Measurements from ENCODE around the gene XRCC1. TPM values are rescaled to one million over a fixed set of nuclear protein-coding genes. Genes with fewer than 3 reads are reported as not detected.

XRCC1 gene
- total and polyA plus RNA-seq, 2 of the 8 experiments (the other 6 are each of a cell fraction or from before 2014, with no cell fraction given), result 42.5 to 44.4 TPM

- Histone ChIP-seq H3K79me2 (ENCODE audit: control insufficient read depth in 1 of 2, insufficient read depth in 2 of 2, low read length in 2 of 2) (no peaks in the 10 kb centered on the region), H3K79me1 (ENCODE audit: low read depth, low read length) (no peaks in the 10 kb centered on the region; the same call in 1 of the 2 replicates), H4K91ac (replicated peaks; ENCODE audit: insufficient read length, low read length) (no peak overlapping the region), H3K27ac (ENCODE audit: low read depth, low read length) (no peak overlapping the region), H4K5ac (ENCODE audit: insufficient read length, low read depth, low read length) (no peak overlapping the region), H3K9ac (replicated peaks in 1 of 4; ENCODE audit: extremely low read depth in 1 of 4, low read depth in 3 of 4, low read length in 3 of 4) (no peak overlapping the region), H3K27me3 (replicated peaks in 1 of 4; ENCODE audit: control insufficient read depth in 3 of 4, extremely low read depth in 1 of 4, insufficient read depth in 3 of 4, low read length in 3 of 4) (no peaks in the 10 kb centered on the region), H3K36me3 (ENCODE audit: control insufficient read depth in 2 of 4, insufficient read depth in 4 of 4, low read length in 3 of 4) (peaks cover 0 to 8% (median 0%) of the 10 kb centered on the region in 4 experiments; a peak in 2 of 8 replicates), H2AFZ (ENCODE audit: low read length) (no peak overlapping the region), H3K4ac (replicated peaks; ENCODE audit: insufficient read length, low read depth, low read length) (no peak overlapping the region), H2BK120ac (replicated peaks; ENCODE audit: low read depth, low read length) (no peak overlapping the region), H3K14ac (ENCODE audit: insufficient read length) (no peak overlapping the region), H3K4me3 (ENCODE audit: extremely low read depth in 1 of 4, insufficient read depth in 2 of 4, low read depth in 3 of 4, low read length in 4 of 4) (no peak overlapping the region), H3K23ac (ENCODE audit: insufficient read length) (no peak overlapping the region), H2BK15ac (ENCODE audit: low read length) (no peak overlapping the region), H3K23me2 (ENCODE audit: low read depth, low read length) (no peaks in the 10 kb centered on the region), H2BK12ac (ENCODE audit: low read depth, low read length) (no peak overlapping the region), H3K18ac (ENCODE audit: extremely low read depth, low read length) (no peak overlapping the region), H3K4me2 (ENCODE audit: insufficient read depth in 1 of 2, low read depth in 2 of 2, low read length in 2 of 2) (no peak overlapping the region), H3K9me3 (ENCODE audit: insufficient read depth in 2 of 2, low read depth in 1 of 2, low read length in 1 of 2) (no peaks in the 10 kb centered on the region), H2BK5ac (ENCODE audit: low read depth, low read length) (no peak overlapping the region), H4K20me1 (replicated peaks in 1 of 2; ENCODE audit: control insufficient read depth in 1 of 2, insufficient read depth in 2 of 2, low read length in 2 of 2) (peaks cover 0 to 8% of the 10 kb centered on the region in 2 experiments), H2BK20ac (ENCODE audit: low read length) (no peak overlapping the region), H3K56ac (replicated peaks; ENCODE audit: insufficient read length, low read depth, low read length) (no peak overlapping the region), H2AK5ac (ENCODE audit: low read depth, low read length) (no peak overlapping the region), H4K8ac (ENCODE audit: extremely low read depth, insufficient read depth, low read length) (no peak overlapping the region), H3K4me1 (replicated peaks in 1 of 4; ENCODE audit: control insufficient read depth in 3 of 4, insufficient read depth in 4 of 4, low read length in 3 of 4) (no peaks in the 10 kb centered on the region)
- DNase-seq (ENCODE audit: low read depth in 1 of 2, low spot score in 2 of 2) (no peak), FAIRE-seq (no peak)
- ChIA-PET CTCF (ENCODE audit: partially characterized antibody) (interaction anchor here (2.9 to 9.3 kb wide), 2 partner anchors 8 to 31 kb away, joined by 16 to 82 read pairs; no protein-coding TSS in a partner anchor), POLR2A (ENCODE audit: partially characterized antibody) (no interaction called here)
- 95% methylated on average over 14 of the region's 14 CpGs; no CpG with 5 or more reads in 1 of the 2 experiments for WGBS, 2 experiments (ENCODE audit: extremely low coverage in 1 of 2, insufficient coverage in 1 of 2, insufficient read length in 1 of 2, insufficient replicate concordance in 2 of 2, low coverage in 1 of 2, low lambda C conversion rate in 2 of 2, missing lambda C conversion rate in 1 of 2)
- TF ChIP-seq SIRT6 (IDR thresholded peaks at IDR 0.05; ENCODE audit: low read length), result no peak
- TF ChIP-seq GTF2F1 (IDR thresholded peaks at IDR 0.05; ENCODE audit: borderline replicate concordance, low read depth, low read length), result no peak
- TF ChIP-seq SIX5 (IDR thresholded peaks at IDR 0.05; ENCODE audit: low read depth, low read length), result no peak
- TF ChIP-seq SP1 (IDR thresholded peaks at IDR 0.05; ENCODE audit: low read depth, low read length), result no peak
- TF ChIP-seq CREB1 (IDR thresholded peaks at IDR 0.05), result no peak
- TF ChIP-seq RAD21 (IDR thresholded peaks at IDR 0.05 in 1 of 2, conservative IDR thresholded peaks at IDR 0.05 in 1 of 2; ENCODE audit: low read depth in 2 of 2, low read length in 2 of 2), result no peak
- no peak for TF ChIP-seq RFX5 (IDR thresholded peaks at IDR 0.05; ENCODE audit: borderline replicate concordance, low read depth, low read length)
- TF ChIP-seq RBBP5 (IDR thresholded peaks at IDR 0.05; ENCODE audit: borderline replicate concordance, low read depth, low read length), result no peak
- TF ChIP-seq HDAC6 (IDR thresholded peaks at IDR 0.05; ENCODE audit: low read depth, low read length), result no peak
These were observed 12.6 kb downstream of the XRCC1 start for GRCh38 chr19:43562698-43563241.
